NB4 (cell line): Measurements from ENCODE around the gene RELA.
"Not testable (repeated sequence)": the region's sequence is repeated elsewhere in the genome, so short reads cannot be mapped to it uniquely, and the experiment has no call there.

Experiments
- DNase-seq: peaks from one replicate; pipeline ENCODE4 v3.0.0; 2010; ENCODE audit warnings: low read depth
- H3K4me3 ChIP-seq: one replicate; pipeline ENCODE4 v1.5.1; 2011; ENCODE audit warnings: mild to moderate bottlenecking, low read depth, low read length, moderate library complexity
- CTCF ChIP-seq: IDR thresholded peaks from one replicate; pipeline ENCODE4 v1.5.1; 2012; ENCODE audit warnings: low read depth, low read length
- MAX ChIP-seq: IDR thresholded peaks from 2 replicates; pipeline ENCODE4 v1.6.1; 2011; ENCODE audit warnings: low read depth, low read length
- MYC ChIP-seq: IDR thresholded peaks from 2 replicates; pipeline ENCODE4 v1.6.1; 2011; ENCODE audit warnings: low read depth, low read length
- POLR2A ChIP-seq: IDR thresholded peaks from 2 replicates; pipeline ENCODE4 v1.6.1; 2011; ENCODE audit warnings: mild to moderate bottlenecking; ENCODE audit not compliant: insufficient read length; ENCODE audit errors: extremely low read depth

The RELA gene

GRCh38 chr11:65640483-65641296 lies 22.0 kb downstream of the RELA start:
- peak overlapping the region; percentile 22 for H3K4me3 ChIP-seq
- TF ChIP-seq CTCF, result no peak
- TF ChIP-seq MAX, result peak; percentile 34; the same call in 1 of the 2 replicates
- TF ChIP-seq POLR2A, result no peak
- peak; percentile 21; the same call in 1 of the 2 replicates for TF ChIP-seq MYC
- peak; percentile 89 for DNase-seq

- peak; percentile 94 for DNase-seq
- peak overlapping the region; percentile 22 for H3K4me3 ChIP-seq
- no peak for TF ChIP-seq CTCF
- TF ChIP-seq MYC, result peak; percentile 48; the same call in 1 of the 2 replicates
- TF ChIP-seq MAX, result peak; percentile 68
- no peak for TF ChIP-seq POLR2A
Measured at GRCh38 chr11:65639623-65640482, 22.9 kb downstream of the RELA start.

GRCh38 chr11:65639228-65639597 lies 23.5 kb downstream of the RELA start:
- DNase-seq, H3K4me3 ChIP-seq: not testable (repeated sequence)

GRCh38 chr11:65637794-65638419 lies 24.8 kb downstream of the RELA start, which contains the start of gene SIPA1:
SIPA1 (plus strand) TSS chr11:65638101; CDS start chr11:65640922, 2,821 bp downstream.
- DNase-seq, result peak; percentile 89
- TF ChIP-seq POLR2A (peak; percentile 64), CTCF (peak; percentile 33), MYC (peak; percentile 83), MAX (peak; percentile 68)
- peak within 1 kb of the TSS; percentile 69 for H3K4me3 ChIP-seq

- no peak for DNase-seq
- no peak for TF ChIP-seq CTCF
- no peak for TF ChIP-seq MAX
- TF ChIP-seq POLR2A, result no peak
- TF ChIP-seq MYC, result no peak
- peak overlapping the region; percentile 41 for H3K4me3 ChIP-seq
Measured at GRCh38 chr11:65637032-65637557, 25.6 kb downstream of the RELA start.
